Lower leg skin (tissue), 3 donors: ENCODE results near the gene LIN9.

ENCODE experiments used
- POLR2A ChIP-seq, 2 donors: fragments of 450-650 bp; IDR thresholded peaks; one replicate each; pipeline ENCODE4 v1.6.1; 2016 to 2017; ENCODE audit warnings: antibody characterized with exemption in 2 of 2, mild to moderate bottlenecking in 1 of 2, moderate library complexity in 1 of 2
- TF ChIP-seq, protein P1 (sequence below), 3 donors: fragments of 450-650 bp; IDR thresholded peaks; one replicate each; pipeline ENCODE4 v1.5.1; 2016; ENCODE audit warnings: antibody characterized with exemption in 3 of 3, mild to moderate bottlenecking in 3 of 3, moderate library complexity in 2 of 3

DNA sequence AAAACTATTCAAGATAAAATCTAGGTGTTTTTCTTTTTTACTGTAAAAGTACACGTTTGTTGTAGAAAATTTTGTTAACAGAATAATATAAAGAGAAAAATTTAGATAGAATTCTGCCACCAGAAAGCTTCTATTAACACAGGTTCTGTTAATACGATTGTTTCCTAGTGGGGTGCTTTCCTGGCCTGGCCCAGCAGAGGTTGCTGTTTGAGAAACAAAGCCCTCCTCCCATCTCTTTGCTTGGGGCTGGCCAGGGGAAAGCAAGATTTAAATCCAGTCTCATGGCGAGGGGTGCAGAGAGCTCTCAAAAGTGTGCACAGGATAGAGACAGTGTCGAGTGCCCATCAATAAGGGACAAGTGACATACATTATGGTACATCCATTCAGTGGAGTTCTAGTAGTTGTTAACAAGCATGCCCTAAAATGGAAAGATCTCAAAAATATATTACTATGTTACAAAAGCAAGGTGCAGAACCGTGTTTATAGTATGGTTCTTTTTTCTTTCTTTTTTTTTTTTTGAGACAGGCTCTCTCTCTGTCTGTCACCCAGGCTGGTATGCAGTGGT is 107.9 kb downstream of the LIN9 start:
- TF ChIP-seq, protein P1, sequence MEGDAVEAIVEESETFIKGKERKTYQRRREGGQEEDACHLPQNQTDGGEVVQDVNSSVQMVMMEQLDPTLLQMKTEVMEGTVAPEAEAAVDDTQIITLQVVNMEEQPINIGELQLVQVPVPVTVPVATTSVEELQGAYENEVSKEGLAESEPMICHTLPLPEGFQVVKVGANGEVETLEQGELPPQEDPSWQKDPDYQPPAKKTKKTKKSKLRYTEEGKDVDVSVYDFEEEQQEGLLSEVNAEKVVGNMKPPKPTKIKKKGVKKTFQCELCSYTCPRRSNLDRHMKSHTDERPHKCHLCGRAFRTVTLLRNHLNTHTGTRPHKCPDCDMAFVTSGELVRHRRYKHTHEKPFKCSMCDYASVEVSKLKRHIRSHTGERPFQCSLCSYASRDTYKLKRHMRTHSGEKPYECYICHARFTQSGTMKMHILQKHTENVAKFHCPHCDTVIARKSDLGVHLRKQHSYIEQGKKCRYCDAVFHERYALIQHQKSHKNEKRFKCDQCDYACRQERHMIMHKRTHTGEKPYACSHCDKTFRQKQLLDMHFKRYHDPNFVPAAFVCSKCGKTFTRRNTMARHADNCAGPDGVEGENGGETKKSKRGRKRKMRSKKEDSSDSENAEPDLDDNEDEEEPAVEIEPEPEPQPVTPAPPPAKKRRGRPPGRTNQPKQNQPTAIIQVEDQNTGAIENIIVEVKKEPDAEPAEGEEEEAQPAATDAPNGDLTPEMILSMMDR (IDR thresholded peaks at IDR 0.05): no peak
- no peak for TF ChIP-seq POLR2A (IDR thresholded peaks at IDR 0.05)
